SK-N-SH (cell line): ENCODE results near the gene LSM10. TPM values are rescaled to one million over a fixed set of nuclear protein-coding genes. Genes with fewer than 3 reads are reported as not detected.

Experiments used
- CTCF ChIA-PET: fragments of 300-600, 350-600 bp; formaldehyde crosslinking; extraction: SDS; loops from one replicate; lab custom pipeline; 2021; lab: Yijun Ruan, JAX
- POLR2A ChIA-PET: fragments of 350-600 bp; sonication (Branson Sonifier 250); formaldehyde crosslinking; extraction: SDS; loops from one replicate; lab custom pipeline; 2020; ENCODE audit warnings: antibody characterized with exemption, inconsistent platforms; lab: Yijun Ruan, JAX
- DNase-seq: peaks from one replicate; pipeline ENCODE4 v3.0.0; 2012
- H2AFZ ChIP-seq: fragments of 200-600 bp; sonication (generic); 2 replicates; pipeline ENCODE4 v1.8.1; 2016; ENCODE audit warnings: antibody characterized with exemption, mild to moderate bottlenecking, low read depth
- H3F3A ChIP-seq: fragments of 200-600 bp; sonication (generic); replicated peaks from 2 replicates; pipeline ENCODE3; 2016; ENCODE audit warnings: antibody characterized with exemption, mild to moderate bottlenecking; ENCODE audit not compliant: insufficient read depth
- H3K27ac ChIP-seq, 2 experiments: fragments of 200-500 bp in 1 of 2; fragments of 200-600 bp in 1 of 2; sonication (Bioruptor generic) in 1 of 2; sonication (generic), shearing (Covaris generic) in 1 of 2; 2 replicates each; pipeline versions ENCODE4 v1.5.1 to v1.6.1; 2014 to 2016; ENCODE audit warnings: low read depth in 2 of 2, inconsistent platforms in 1 of 2, low read length in 1 of 2, mild to moderate bottlenecking in 1 of 2, mixed read lengths in 1 of 2
- H3K27me3 ChIP-seq: fragments of 200-600 bp; sonication (generic), shearing (Covaris generic); 2 replicates; pipeline ENCODE4 v1.6.1; 2016; ENCODE audit warnings: mixed run types; ENCODE audit not compliant: insufficient read depth
- H3K36me3 ChIP-seq, 2 experiments: fragments of 200-500 bp in 1 of 2; fragments of 200-600 bp in 1 of 2; sonication (Bioruptor generic) in 1 of 2; sonication (generic) in 1 of 2; replicated peaks in 1 of 2; 2 replicates each; pipeline versions ENCODE3 to v1.5.1; 2014 to 2016; ENCODE audit warnings: low read length in 1 of 2, mild to moderate bottlenecking in 1 of 2; ENCODE audit not compliant: insufficient read depth in 2 of 2, control insufficient read depth in 1 of 2
- H3K4me1 ChIP-seq, 2 experiments: fragments of 200-500 bp in 1 of 2; fragments of 200-600 bp in 1 of 2; sonication (Bioruptor generic) in 1 of 2; sonication (generic), shearing (Covaris generic) in 1 of 2; 2 replicates each; pipeline versions ENCODE4 v1.5.1 to v1.6.1; 2014 to 2016; ENCODE audit warnings: low read depth in 1 of 2, low read length in 1 of 2, mixed run types in 1 of 2; ENCODE audit not compliant: insufficient read depth in 2 of 2, control insufficient read depth in 1 of 2
- H3K4me2 ChIP-seq: fragments of 200-600 bp; sonication (generic), shearing (Covaris generic); 2 replicates; pipeline ENCODE4 v1.6.1; 2017; ENCODE audit warnings: mixed run types
- H3K4me3 ChIP-seq, 2 experiments: fragments of 200-500 bp in 1 of 2; fragments of 200-600 bp in 1 of 2; sonication (Bioruptor generic) in 1 of 2; sonication (generic), shearing (Covaris generic) in 1 of 2; 2 replicates each; pipeline versions ENCODE4 v1.5.1 to v1.8.1; 2014 to 2016; ENCODE audit warnings: low read depth in 2 of 2, inconsistent platforms in 1 of 2, low read length in 1 of 2, mild to moderate bottlenecking in 1 of 2, mixed read lengths in 1 of 2, moderate library complexity in 1 of 2
- H3K79me2 ChIP-seq: fragments of 200-600 bp; sonication (generic); 2 replicates; pipeline ENCODE4 v1.8.1; 2017; ENCODE audit warnings: mild to moderate bottlenecking; ENCODE audit not compliant: insufficient read depth
- H3K9ac ChIP-seq: fragments of 200-600 bp; sonication (generic); 2 replicates; pipeline ENCODE4 v1.6.1; 2017; ENCODE audit warnings: mixed run types
- H3K9me2 ChIP-seq: fragments of 200-600 bp; sonication (generic); 2 replicates; pipeline ENCODE4 v1.6.1; 2017; ENCODE audit warnings: mixed run types
- H3K9me3 ChIP-seq: fragments of 200-600 bp; sonication (generic); 2 replicates; pipeline ENCODE4 v1.6.1; 2017; ENCODE audit warnings: mixed run types, mild to moderate bottlenecking, moderate library complexity
- H4K20me1 ChIP-seq: fragments of 200-600 bp; sonication (generic); 2 replicates; pipeline ENCODE4 v1.6.1; 2017; ENCODE audit warnings: mild to moderate bottlenecking, mixed run types; ENCODE audit not compliant: insufficient read depth
- CHD2 ChIP-seq: fragments of 150-350 bp; IDR thresholded peaks from 2 replicates; pipeline ENCODE4 v1.6.1; 2018; ENCODE audit warnings: low read length; ENCODE audit not compliant: partially characterized antibody
- EZH2phosphoT487 ChIP-seq: fragments of 200-600 bp; sonication (generic); IDR thresholded peaks from 2 replicates; pipeline ENCODE4 v1.6.1; 2017; ENCODE audit warnings: low read depth, mixed run types, mild to moderate bottlenecking, antibody characterized with exemption, moderate library complexity, borderline replicate concordance
- FOSL2 ChIP-seq: IDR thresholded peaks from 2 replicates; pipeline ENCODE4 v1.4.0; 2012; ENCODE audit warnings: low read depth, mild to moderate bottlenecking, moderate library complexity, borderline replicate concordance
- FOXM1 ChIP-seq: IDR thresholded peaks from 2 replicates; pipeline ENCODE4 v1.4.0; 2012; ENCODE audit warnings: low read depth, mild to moderate bottlenecking
- JUND ChIP-seq: IDR thresholded peaks from 2 replicates; pipeline ENCODE4 v1.4.0; 2012
- POLR2AphosphoS5 ChIP-seq: IDR thresholded peaks from 2 replicates; pipeline ENCODE4 v1.6.1; 2012; ENCODE audit warnings: low read depth, low read length
- RAD21 ChIP-seq: IDR thresholded peaks from 2 replicates; pipeline ENCODE4 v1.6.1; 2012; ENCODE audit warnings: mild to moderate bottlenecking, low read length
- RCOR1 ChIP-seq: fragments of 150-350 bp; IDR thresholded peaks from 2 replicates; pipeline ENCODE4 v1.6.1; 2017; ENCODE audit warnings: antibody characterized with exemption, low read length
- RFX5 ChIP-seq: IDR thresholded peaks from 2 replicates; pipeline ENCODE4 v1.6.1; 2012; ENCODE audit warnings: mild to moderate bottlenecking, improper control_type of control experiment, low read length
- RXRA ChIP-seq: IDR thresholded peaks from 2 replicates; pipeline ENCODE4 v1.4.0; 2012; ENCODE audit warnings: low read depth, mild to moderate bottlenecking, borderline replicate concordance
- SMC3 ChIP-seq: IDR thresholded peaks from 2 replicates; pipeline ENCODE4 v1.6.1; 2012; ENCODE audit warnings: low read depth, low read length, improper control_type of control experiment
- TAF1 ChIP-seq: IDR thresholded peaks from 2 replicates; pipeline ENCODE4 v1.6.1; 2012; ENCODE audit warnings: low read depth, mild to moderate bottlenecking, low read length, moderate library complexity, borderline replicate concordance
- TCF12 ChIP-seq: IDR thresholded peaks from 2 replicates; pipeline ENCODE4 v1.4.0; 2012
- YY1 ChIP-seq: IDR thresholded peaks from 2 replicates; pipeline ENCODE4 v1.4.0; 2012; ENCODE audit warnings: low read depth, mild to moderate bottlenecking
- WGBS: methylation state at CpG from one replicate; pipeline ENCODE4 v1.1.6; 2017; ENCODE audit warnings: low lambda C conversion rate; 5-methylcytosine and 5-hydroxymethylcytosine counted together
- polyA plus RNA-seq, 3 experiments: library from polyadenylated mRNA; depleted of rRNA; stranded (reverse); fragments of >200 nt; gene quantifications; 2 replicates each; pipeline ENCODE4 v1.2.3, GENCODE V29; 2012
- TF ChIP-seq, protein P1 (sequence below): fragments of 200-600 bp; sonication (generic); IDR thresholded peaks from 2 replicates; pipeline ENCODE4 v1.6.1; 2017; ENCODE audit warnings: antibody characterized with exemption, mild to moderate bottlenecking, moderate library complexity
- TF ChIP-seq, protein P2 (sequence below): IDR thresholded peaks from 2 replicates; pipeline ENCODE4 v1.4.0; 2012; ENCODE audit warnings: low read depth, borderline replicate concordance
- TF ChIP-seq, protein P3 (sequence below): IDR thresholded peaks from 2 replicates; pipeline ENCODE4 v1.4.0; 2012; ENCODE audit warnings: low read depth
- TF ChIP-seq, protein P4 (sequence below): fragments of 150-350 bp; IDR thresholded peaks from 2 replicates; pipeline ENCODE4 v1.6.1; 2017; ENCODE audit warnings: antibody characterized with exemption, low read length, low read depth, borderline replicate concordance

Gene LSM10
- polyA plus RNA-seq, 1 of the 3 experiments (the other 2 are of a cell fraction), result 96.8 TPM

DNA sequence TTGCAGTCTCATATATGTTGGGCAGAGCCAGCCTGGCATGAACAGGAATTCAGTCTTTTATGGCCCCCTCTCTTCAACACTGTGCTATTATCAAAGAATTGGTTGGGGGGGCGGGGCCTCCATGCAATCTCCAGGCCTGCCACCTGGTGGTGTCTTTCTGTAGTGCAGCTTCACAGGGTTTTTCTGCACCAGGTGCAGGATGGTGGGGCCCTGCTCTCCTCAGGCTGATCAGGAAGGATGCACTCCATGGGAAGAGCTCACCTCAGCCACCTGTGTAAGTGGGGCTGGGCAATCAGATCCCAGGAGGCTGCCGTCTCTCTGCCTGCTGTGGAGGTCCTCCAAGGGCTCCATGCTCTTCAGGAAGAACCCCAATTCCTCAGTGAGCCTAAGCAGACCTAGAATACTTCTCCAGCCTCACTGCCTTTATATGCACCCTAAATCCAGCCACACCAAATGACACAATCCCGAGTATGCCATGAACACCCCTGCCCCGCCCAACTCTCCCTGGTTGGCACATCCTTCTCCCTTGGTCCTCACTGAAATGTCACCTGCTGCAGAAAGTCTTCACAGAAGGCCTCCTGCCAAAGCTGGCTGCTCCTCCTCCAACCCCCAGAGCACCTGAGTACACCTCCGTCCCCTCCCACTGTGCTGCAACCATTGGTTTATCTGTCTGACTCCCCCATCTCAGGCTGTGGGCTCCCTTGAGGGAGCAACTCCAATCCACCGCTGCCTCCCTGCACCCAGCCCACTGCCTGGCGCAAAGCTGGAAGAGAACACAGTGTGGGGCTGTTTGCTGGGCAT, 28.4 kb downstream of the LSM10 start:
- H3K79me2 ChIP-seq, result peaks cover 86% of the 10 kb centered on the region
- ChIA-PET CTCF (interaction anchor here (0.8 to 6.2 kb wide), 27 partner anchors 10 to 235 kb away, joined by 3 to 103 read pairs (median 5); partner anchors contain the start of genes EVA1B, LSM10, OSCP1 and SH3D21), POLR2A (no interaction called here)
- H4K20me1 ChIP-seq, result no peaks in the 10 kb centered on the region
- H3K9me3 ChIP-seq, result no peaks in the 10 kb centered on the region
- peak overlapping the region; percentile 39; the same call in 1 of the 2 replicates for H3K4me2 ChIP-seq
- H3K36me3 ChIP-seq, result peaks cover 0 to 34% of the 10 kb centered on the region in 2 experiments
- peaks cover 43% of the 10 kb centered on the region for H3F3A ChIP-seq
- H2AFZ ChIP-seq, result no peak overlapping the region
- TF ChIP-seq YY1 (no peak), RXRA (no peak), EZH2phosphoT487 (no peak), FOSL2 (no peak; the same call in 1 of the 2 replicates), FOXM1 (no peak), SMC3 (peak; percentile 81), TCF12 (peak; percentile 15; the same call in 1 of the 2 replicates), POLR2AphosphoS5 (no peak), RFX5 (no peak), TAF1 (no peak), CHD2 (no peak), JUND (no peak), RCOR1 (no peak), RAD21 (peak; percentile 72)
- TF ChIP-seq, protein P1, sequence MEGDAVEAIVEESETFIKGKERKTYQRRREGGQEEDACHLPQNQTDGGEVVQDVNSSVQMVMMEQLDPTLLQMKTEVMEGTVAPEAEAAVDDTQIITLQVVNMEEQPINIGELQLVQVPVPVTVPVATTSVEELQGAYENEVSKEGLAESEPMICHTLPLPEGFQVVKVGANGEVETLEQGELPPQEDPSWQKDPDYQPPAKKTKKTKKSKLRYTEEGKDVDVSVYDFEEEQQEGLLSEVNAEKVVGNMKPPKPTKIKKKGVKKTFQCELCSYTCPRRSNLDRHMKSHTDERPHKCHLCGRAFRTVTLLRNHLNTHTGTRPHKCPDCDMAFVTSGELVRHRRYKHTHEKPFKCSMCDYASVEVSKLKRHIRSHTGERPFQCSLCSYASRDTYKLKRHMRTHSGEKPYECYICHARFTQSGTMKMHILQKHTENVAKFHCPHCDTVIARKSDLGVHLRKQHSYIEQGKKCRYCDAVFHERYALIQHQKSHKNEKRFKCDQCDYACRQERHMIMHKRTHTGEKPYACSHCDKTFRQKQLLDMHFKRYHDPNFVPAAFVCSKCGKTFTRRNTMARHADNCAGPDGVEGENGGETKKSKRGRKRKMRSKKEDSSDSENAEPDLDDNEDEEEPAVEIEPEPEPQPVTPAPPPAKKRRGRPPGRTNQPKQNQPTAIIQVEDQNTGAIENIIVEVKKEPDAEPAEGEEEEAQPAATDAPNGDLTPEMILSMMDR, result peak; percentile 85
- TF ChIP-seq, protein P2, sequence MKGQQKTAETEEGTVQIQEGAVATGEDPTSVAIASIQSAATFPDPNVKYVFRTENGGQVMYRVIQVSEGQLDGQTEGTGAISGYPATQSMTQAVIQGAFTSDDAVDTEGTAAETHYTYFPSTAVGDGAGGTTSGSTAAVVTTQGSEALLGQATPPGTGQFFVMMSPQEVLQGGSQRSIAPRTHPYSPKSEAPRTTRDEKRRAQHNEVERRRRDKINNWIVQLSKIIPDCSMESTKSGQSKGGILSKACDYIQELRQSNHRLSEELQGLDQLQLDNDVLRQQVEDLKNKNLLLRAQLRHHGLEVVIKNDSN, result no peak
- TF ChIP-seq, protein P3, sequence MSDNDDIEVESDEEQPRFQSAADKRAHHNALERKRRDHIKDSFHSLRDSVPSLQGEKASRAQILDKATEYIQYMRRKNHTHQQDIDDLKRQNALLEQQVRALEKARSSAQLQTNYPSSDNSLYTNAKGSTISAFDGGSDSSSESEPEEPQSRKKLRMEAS, result no peak
- TF ChIP-seq, protein P4, sequence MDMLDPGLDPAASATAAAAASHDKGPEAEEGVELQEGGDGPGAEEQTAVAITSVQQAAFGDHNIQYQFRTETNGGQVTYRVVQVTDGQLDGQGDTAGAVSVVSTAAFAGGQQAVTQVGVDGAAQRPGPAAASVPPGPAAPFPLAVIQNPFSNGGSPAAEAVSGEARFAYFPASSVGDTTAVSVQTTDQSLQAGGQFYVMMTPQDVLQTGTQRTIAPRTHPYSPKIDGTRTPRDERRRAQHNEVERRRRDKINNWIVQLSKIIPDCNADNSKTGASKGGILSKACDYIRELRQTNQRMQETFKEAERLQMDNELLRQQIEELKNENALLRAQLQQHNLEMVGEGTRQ, result no peak
- DNase-seq, result peak; percentile 84
- no peaks in the 10 kb centered on the region for H3K9me2 ChIP-seq
- H3K27me3 ChIP-seq, result no peaks in the 10 kb centered on the region
- peak overlapping the region; percentile 5 to 99; a peak in 3 of 4 replicates for H3K27ac ChIP-seq
- no peak overlapping the region for H3K9ac ChIP-seq
- peak overlapping the region in 1 of 2 experiments; percentile 26; a peak in 1 of 4 replicates for H3K4me3 ChIP-seq
- 60% methylated on average over 6 of the region's 7 CpGs for WGBS
- H3K4me1 ChIP-seq, result peaks cover 39 to 62% of the 10 kb centered on the region in 2 experiments
